Right lobe of liver (tissue), 6 donors: Measurements from ENCODE around the gene PRDM12. TPM values are rescaled to one million over a fixed set of nuclear protein-coding genes. Genes with fewer than 3 reads are reported as not detected.

Experiments used
- ATAC-seq, 4 donors: fragments of 200-7000 bp; cut with Tn5 transposase; one replicate each; pipeline ENCODE4 v1.9.1; 2020; ENCODE audit warnings: mild to moderate bottlenecking in 4 of 4, moderate library complexity in 4 of 4
- DNase-seq, 3 donors: peaks; one replicate each; pipeline ENCODE4 v3.0.0-alpha.2; 2020
- H3K27ac ChIP-seq, 3 donors: fragments of 200-600 bp; one replicate each; pipeline ENCODE4 v1.8.0; 2022
- H3K27me3 ChIP-seq, 2 donors: fragments of 200-600 bp; one replicate each; pipeline ENCODE4 v1.8.0; 2022
- H3K36me3 ChIP-seq, 4 donors: fragments of 200-600 bp; sonication (generic) in 1 of 4; one replicate each; pipeline versions ENCODE4 v1.5.1 to v1.8.0; 2017 to 2022; ENCODE audit warnings: control low read depth in 1 of 4
- H3K4me1 ChIP-seq, 4 donors: fragments of 200-600 bp; sonication (generic) in 1 of 4; one replicate each; pipeline versions ENCODE4 v1.5.1 to v1.8.0; 2017 to 2022; ENCODE audit warnings: control low read depth in 1 of 4
- H3K4me3 ChIP-seq, 3 donors: fragments of 200-600 bp; one replicate each; pipeline ENCODE4 v1.8.0; 2022
- H3K9me3 ChIP-seq, 4 donors: fragments of 200-600 bp; sonication (generic) in 1 of 4; one replicate each; pipeline versions ENCODE4 v1.5.1 to v1.8.0; 2017 to 2022; ENCODE audit warnings: control low read depth in 1 of 4
- POLR2A ChIP-seq: fragments of 450-650 bp; IDR thresholded peaks from one replicate; pipeline ENCODE4 v1.6.1; 2017; ENCODE audit warnings: antibody characterized with exemption, mild to moderate bottlenecking
- WGBS: methylation state at CpG from one replicate; pipeline ENCODE4 v1.1.6; 2018; ENCODE audit warnings: low coverage, low lambda C conversion rate; ENCODE audit not compliant: insufficient coverage; ENCODE audit errors: missing lambda C conversion rate; 5-methylcytosine and 5-hydroxymethylcytosine counted together
- intact Hi-C, 2 donors: fragments of 100-400 bp; cut with DNase I; formaldehyde crosslinking; loops; one replicate each; pipeline versions ENCODE4 v1.11.2 to v1.14.1; 2022
- total RNA-seq, 6 experiments: library from RNA; depleted of rRNA in 2 of 6; stranded (reverse); fragments of >200 nt in 2 of 6; fragmentation: NEBNext Ultra II Directional in 3 of 6; extraction: Animal tissue kit (Norgen Biotek cat#: 25700) in 3 of 6; gene quantifications; one replicate each; pipeline versions ENCODE4 v1.1.0 to v1.2.4, GENCODE V29; 2016 to 2023
- TF ChIP-seq, protein P1 (sequence below), 4 donors: fragments of 200-600 bp in 3 of 4; fragments of 450-650 bp in 1 of 4; IDR thresholded peaks; one replicate each; pipeline versions ENCODE4 v1.5.1 to v1.8.0; 2016 to 2022; ENCODE audit warnings: antibody characterized with exemption in 4 of 4, mild to moderate bottlenecking in 2 of 4
- donor health status: DM: no; HTN: yes; CAD: no.
- donor health status: DM: no; HTN: no; CAD: no.
- donor health status: DM: no; HTN: no; CAD: no.
- donor health status: DM: no; HTN: yes; CAD: no.
- donor health status: DM: no; HTN: yes; CAD: no.

The PRDM12 gene
- total RNA-seq, 6 experiments from 2014 or later = 0.15 TPM; not detected in 5

GRCh38 chr9:130651221-130651620 is 13.2 kb upstream of the PRDM12 start:
- Histone ChIP-seq H3K27ac (no peak overlapping the region), H3K4me3 (no peak overlapping the region), H3K36me3 (no peaks in the 10 kb centered on the region), H3K27me3 (no peaks in the 10 kb centered on the region), H3K4me1 (no peaks in the 10 kb centered on the region), H3K9me3 (no peaks in the 10 kb centered on the region)
- 58% methylated on average over 13 of the region's 15 CpGs for WGBS
- intact Hi-C loops = no loop called here
- DNase-seq (no peak), ATAC-seq (no peak)
- no peak for TF ChIP-seq POLR2A
- TF ChIP-seq, protein P1, sequence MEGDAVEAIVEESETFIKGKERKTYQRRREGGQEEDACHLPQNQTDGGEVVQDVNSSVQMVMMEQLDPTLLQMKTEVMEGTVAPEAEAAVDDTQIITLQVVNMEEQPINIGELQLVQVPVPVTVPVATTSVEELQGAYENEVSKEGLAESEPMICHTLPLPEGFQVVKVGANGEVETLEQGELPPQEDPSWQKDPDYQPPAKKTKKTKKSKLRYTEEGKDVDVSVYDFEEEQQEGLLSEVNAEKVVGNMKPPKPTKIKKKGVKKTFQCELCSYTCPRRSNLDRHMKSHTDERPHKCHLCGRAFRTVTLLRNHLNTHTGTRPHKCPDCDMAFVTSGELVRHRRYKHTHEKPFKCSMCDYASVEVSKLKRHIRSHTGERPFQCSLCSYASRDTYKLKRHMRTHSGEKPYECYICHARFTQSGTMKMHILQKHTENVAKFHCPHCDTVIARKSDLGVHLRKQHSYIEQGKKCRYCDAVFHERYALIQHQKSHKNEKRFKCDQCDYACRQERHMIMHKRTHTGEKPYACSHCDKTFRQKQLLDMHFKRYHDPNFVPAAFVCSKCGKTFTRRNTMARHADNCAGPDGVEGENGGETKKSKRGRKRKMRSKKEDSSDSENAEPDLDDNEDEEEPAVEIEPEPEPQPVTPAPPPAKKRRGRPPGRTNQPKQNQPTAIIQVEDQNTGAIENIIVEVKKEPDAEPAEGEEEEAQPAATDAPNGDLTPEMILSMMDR (IDR thresholded peaks at IDR 0.05) = no peak

DNA sequence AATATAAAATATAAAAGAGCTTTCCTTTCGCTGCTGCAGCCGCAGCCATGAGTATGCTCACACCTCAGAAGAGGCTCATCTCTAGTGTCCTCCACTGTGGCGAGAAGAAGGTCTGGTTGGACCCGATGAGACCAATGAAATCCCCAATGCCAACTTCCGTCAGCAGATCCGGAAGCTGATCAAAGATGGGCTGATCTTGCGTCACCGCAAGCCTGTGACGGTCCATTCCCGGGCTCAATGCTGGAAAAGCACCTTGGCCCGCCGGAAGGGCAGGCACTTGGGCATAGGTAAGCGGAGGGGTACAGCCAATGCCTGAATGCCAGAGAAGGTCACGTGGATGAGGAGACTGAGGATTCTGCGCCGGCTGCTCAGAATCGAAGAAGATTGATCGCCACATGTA is 12.6 kb upstream of the PRDM12 start:
- no CpG with 5 or more reads among the region's 18 CpGs for WGBS
- H3K27ac ChIP-seq = no peak overlapping the region
- TF ChIP-seq, protein P1 (IDR thresholded peaks at IDR 0.05) = no peak
- no peak for TF ChIP-seq POLR2A
- ATAC-seq (no peak), DNase-seq (no peak)
- no peaks in the 10 kb centered on the region for H3K36me3 ChIP-seq
- no peak overlapping the region for H3K4me3 ChIP-seq
- H3K9me3 ChIP-seq = no peaks in the 10 kb centered on the region
- no peaks in the 10 kb centered on the region for H3K4me1 ChIP-seq
- intact Hi-C loops = no loop called here
- H3K27me3 ChIP-seq = no peaks in the 10 kb centered on the region

GRCh38 chr9:130654879-130655278 is 9.5 kb upstream of the PRDM12 start:
- 78% methylated on average over 4 of the region's 6 CpGs for WGBS
- no peak for TF ChIP-seq POLR2A
- TF ChIP-seq, protein P1 (IDR thresholded peaks at IDR 0.05) = no peak
- Histone ChIP-seq H3K27me3 (peaks cover 12 to 15% of the 10 kb centered on the region in 2 donors), H3K27ac (no peak overlapping the region), H3K4me1 (no peaks in the 10 kb centered on the region), H3K4me3 (no peak overlapping the region), H3K36me3 (no peaks in the 10 kb centered on the region), H3K9me3 (no peaks in the 10 kb centered on the region)
- DNase-seq (no peak), ATAC-seq (no peak)
- intact Hi-C loops = no loop called here

DNA sequence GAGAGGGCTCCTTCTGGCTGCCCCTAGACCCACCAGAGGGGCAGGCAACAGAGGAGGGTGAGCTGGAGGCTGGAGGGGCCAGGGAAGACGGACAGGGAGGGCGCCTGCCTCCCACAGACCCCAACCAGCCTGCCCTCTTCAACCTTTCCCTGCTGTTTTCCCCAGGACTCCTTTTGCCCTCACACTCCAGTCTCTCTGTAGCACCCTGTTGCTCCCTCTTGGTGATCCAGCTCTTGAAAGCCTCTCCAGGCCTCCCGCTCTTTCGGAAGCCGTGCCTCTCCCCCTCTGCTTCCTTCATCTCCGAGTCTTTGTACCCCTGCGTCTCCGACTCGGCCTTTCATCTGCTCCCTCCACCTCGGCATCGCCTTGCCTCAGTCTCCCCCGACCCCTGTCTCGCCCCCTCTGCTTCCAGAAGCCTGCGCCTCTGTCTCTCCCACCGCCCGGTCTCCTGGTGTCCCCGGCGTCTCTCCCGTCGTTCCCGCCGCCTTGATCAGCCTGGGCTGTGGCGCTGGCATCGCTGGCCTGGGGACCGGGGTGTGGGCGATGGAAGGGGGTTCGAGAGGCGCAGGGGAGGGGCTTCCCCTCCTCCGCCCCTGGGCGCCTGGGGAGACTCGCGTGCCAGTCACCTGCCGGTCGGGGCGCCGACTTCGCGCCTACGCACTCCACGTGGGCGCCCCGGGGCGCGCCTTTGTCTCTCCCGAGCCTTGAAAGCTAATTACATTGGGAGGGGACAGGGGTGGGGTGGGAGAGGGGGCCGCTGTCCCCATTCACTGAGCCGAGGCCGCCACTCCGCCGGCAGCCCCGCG is 5.3 kb upstream of the PRDM12 start:
- intact Hi-C loops = no loop called here
- DNase-seq (no peak), ATAC-seq (no peak)
- Histone ChIP-seq H3K9me3 (no peaks in the 10 kb centered on the region), H3K27me3 (peaks cover 15 to 54% of the 10 kb centered on the region in 2 donors), H3K27ac (no peak overlapping the region), H3K4me1 (peaks cover 0 to 33% (median 0%) of the 10 kb centered on the region in 4 donors), H3K4me3 (no peak overlapping the region), H3K36me3 (no peaks in the 10 kb centered on the region)
- TF ChIP-seq, protein P1 (IDR thresholded peaks at IDR 0.05) = no peak
- no peak for TF ChIP-seq POLR2A
- 26% methylated on average over 20 of the region's 52 CpGs for WGBS
